ENCODE measurements around the gene ATP2B2.

Gene ATP2B2

DNA sequence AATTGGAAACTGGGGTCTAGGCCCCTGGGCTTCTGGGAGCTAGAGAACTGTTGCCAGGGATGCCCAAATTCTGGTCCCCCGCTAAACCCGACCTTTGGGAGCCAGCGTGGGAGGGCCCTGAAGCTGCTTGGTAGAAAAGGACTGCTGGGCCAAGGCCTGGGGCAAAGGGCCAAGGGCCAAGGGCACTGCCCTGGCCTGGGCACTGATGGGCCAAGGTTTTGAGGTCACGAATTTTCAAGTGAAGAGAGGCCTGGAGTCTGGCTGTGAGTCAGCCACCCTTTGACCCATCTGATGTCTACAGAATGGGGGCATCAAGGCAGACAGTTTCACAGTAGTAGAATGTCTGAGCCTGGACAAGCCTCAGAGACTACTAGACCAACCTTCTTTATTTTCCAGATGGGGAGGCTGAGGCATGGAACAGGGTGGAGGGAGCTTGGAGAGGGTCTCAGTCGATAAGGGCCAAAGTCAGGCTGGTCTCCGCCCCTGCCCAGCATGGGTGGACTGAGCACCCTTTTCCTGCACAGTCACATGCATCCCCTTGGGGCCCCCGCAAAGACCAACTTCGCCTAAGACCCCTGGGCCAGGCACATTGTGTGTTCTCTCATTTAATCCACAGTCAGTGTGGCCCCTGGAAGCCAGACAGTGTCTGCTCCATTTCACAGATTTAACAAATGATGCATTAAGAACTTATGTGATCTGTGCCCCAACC, 66.3 kb downstream of the ATP2B2 start:
- no peaks in the 10 kb centered on the region for H3K4me1 ChIP-seq (ENCODE audit: control insufficient read depth, insufficient read depth, low read length)
- no peaks in the 10 kb centered on the region for H3K36me3 ChIP-seq (ENCODE audit: control insufficient read depth, insufficient read depth, low read length)
- H3K9me3 ChIP-seq (ENCODE audit: control insufficient read depth, insufficient read depth, low read length): no peaks in the 10 kb centered on the region
- no peak overlapping the region for H3K4me3 ChIP-seq (ENCODE audit: low read length)
- no peaks in the 10 kb centered on the region for H3K27me3 ChIP-seq (ENCODE audit: control insufficient read depth, insufficient read depth, low read length)
- WGBS (ENCODE audit: insufficient coverage, insufficient read length): no CpG with 5 or more reads among the region's 8 CpGs
- no peak overlapping the region for H3K27ac ChIP-seq (ENCODE audit: low read length)
- DNase-seq (ENCODE audit: low read depth, low spot score): no peak

DNA sequence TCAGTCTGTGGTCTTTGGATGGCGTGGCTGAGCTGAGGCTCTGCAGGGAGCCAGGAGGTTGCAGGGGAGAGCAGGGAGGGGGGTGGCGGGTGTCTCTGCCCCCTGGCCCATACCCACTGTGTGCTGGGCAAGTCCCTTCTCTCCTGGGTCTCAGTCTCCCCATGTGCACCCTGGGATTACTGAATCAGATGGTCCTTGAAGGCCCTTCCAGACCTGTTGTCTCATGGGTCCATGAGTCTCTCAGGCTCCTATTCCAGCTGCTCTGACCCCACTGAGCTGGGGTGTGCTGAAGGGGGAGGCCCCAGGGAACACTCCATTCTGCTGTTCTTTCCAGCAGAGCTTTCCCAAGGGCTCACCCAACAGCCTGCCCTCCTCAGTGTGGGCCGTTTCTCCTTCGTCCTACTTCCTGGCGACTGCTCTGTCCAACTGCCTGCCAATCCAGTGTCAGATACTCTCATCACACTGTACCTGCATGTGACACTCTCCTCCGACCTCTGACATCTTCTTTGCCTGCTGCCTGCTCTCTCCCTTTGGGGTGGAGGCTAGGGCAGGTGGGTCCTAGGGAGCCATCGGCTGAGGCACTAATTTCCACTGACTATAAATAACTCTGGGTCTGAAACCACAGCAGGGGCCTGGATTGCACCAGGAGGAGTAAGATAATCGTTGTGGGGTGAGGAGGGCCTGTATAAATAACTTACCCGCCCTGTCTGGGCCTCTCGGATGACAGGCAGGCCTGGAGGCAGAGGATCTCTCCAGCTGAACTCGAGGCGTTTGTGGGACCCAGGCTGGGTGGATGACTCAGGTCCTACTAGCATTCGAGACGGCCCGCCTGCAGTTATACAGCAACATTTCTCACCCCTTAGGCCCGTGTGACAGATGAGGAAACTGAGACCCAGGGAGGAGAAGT, 67.1 kb downstream of the ATP2B2 start:
- no peak overlapping the region for H3K4me3 ChIP-seq (ENCODE audit: low read length)
- H3K27me3 ChIP-seq (ENCODE audit: control insufficient read depth, insufficient read depth, low read length): no peaks in the 10 kb centered on the region
- no peak overlapping the region for H3K27ac ChIP-seq (ENCODE audit: low read length)
- WGBS (ENCODE audit: insufficient coverage, insufficient read length): no CpG with 5 or more reads among the region's 16 CpGs
- no peaks in the 10 kb centered on the region for H3K9me3 ChIP-seq (ENCODE audit: control insufficient read depth, insufficient read depth, low read length)
- H3K36me3 ChIP-seq (ENCODE audit: control insufficient read depth, insufficient read depth, low read length): no peaks in the 10 kb centered on the region
- no peaks in the 10 kb centered on the region for H3K4me1 ChIP-seq (ENCODE audit: control insufficient read depth, insufficient read depth, low read length)
- DNase-seq (ENCODE audit: low read depth, low spot score): no peak

DNA sequence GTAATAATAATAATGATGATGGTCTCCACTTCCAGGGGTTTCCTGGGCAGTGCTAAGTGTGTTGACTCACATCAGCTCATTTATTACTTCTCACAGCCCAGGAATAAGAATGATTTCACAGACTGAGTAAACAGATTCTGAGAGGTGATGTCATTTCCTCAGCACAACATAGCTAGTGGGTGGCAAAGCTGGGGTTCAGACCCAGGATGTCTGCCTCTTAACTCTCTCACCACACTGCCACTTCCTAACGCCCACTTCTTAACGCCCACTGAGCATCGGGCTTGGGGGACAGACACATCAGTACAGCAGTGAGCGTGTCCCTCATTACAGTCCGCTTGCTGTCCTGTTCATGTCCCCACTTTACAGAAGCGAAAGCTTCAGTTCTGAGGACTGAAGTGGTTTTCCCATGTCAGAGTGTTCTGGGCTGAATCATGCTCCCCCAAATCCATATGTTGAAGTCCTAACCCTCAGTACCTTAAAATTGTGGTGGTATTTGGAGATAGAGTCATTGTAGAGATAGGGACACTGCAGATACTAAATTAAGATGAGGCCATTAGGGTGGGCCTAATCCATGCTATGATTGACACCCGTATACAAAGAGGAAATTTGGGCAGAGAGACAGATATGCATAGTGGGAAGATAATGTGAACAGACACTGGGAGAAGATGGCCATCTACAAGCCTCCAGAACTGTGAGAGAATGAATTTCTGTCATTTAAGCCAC, 68.0 kb downstream of the ATP2B2 start:
- no peak for DNase-seq (ENCODE audit: low read depth, low spot score)

DNA sequence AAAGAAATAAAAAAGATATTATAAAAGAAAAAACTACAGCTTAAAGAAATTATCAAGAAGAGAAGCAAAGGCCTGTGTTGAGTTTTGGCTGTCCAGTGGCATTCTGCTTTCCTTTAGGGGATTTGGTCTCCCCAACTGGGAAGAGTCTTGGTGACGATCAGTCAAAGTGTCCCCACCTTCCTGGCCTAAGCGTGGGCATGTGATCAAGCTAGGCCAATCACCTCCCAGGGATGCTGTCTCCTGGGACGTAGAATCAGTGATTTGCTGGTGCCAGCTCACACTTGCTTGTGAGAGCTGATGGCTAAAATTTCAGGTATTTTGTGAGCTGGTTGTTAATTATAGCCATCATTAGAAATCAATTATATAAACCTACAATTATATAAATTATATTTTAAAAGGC, 69.5 kb downstream of the ATP2B2 start:
- WGBS (ENCODE audit: insufficient coverage, insufficient read length): no CpG with 5 or more reads among the region's 3 CpGs
- H3K4me1 ChIP-seq (ENCODE audit: control insufficient read depth, insufficient read depth, low read length): no peaks in the 10 kb centered on the region
- H3K27ac ChIP-seq (ENCODE audit: low read length): no peak overlapping the region
- H3K4me3 ChIP-seq (ENCODE audit: low read length): no peak overlapping the region
- H3K9me3 ChIP-seq (ENCODE audit: control insufficient read depth, insufficient read depth, low read length): no peaks in the 10 kb centered on the region
- no peak for DNase-seq (ENCODE audit: low read depth, low spot score)
- no peaks in the 10 kb centered on the region for H3K27me3 ChIP-seq (ENCODE audit: control insufficient read depth, insufficient read depth, low read length)
- H3K36me3 ChIP-seq (ENCODE audit: control insufficient read depth, insufficient read depth, low read length): no peaks in the 10 kb centered on the region

More for the DNA sequence above, 68.0 kb downstream of the ATP2B2 start:
- no peaks in the 10 kb centered on the region for H3K36me3 ChIP-seq (ENCODE audit: control insufficient read depth, insufficient read depth, low read length)
- no peaks in the 10 kb centered on the region for H3K4me1 ChIP-seq (ENCODE audit: control insufficient read depth, insufficient read depth, low read length)
- WGBS (ENCODE audit: insufficient coverage, insufficient read length): no CpG with 5 or more reads among the region's 7 CpGs
- no peak overlapping the region for H3K4me3 ChIP-seq (ENCODE audit: low read length)
- no peaks in the 10 kb centered on the region for H3K9me3 ChIP-seq (ENCODE audit: control insufficient read depth, insufficient read depth, low read length)
- no peak overlapping the region for H3K27ac ChIP-seq (ENCODE audit: low read length)
- H3K27me3 ChIP-seq (ENCODE audit: control insufficient read depth, insufficient read depth, low read length): no peaks in the 10 kb centered on the region

DNA sequence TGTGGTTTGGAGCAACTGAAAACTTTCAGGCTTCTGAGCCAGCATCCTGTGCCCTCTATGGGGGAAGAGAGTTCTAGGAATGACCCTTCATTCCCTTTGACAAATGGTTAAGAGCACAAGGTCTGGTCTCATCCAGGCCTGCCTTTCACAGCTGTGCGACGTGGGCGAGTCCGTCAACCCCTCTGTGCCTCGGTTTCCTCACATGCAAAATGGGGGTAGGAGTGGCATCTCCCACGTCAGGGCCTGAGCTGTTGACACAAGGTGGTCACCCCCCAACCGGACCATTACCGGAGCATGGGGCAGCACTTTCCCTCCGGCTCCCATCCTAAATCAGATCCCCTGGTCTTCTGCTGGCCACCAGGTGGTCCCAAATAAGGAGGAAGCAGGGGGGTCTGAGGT, 70.4 kb downstream of the ATP2B2 start:
- WGBS (ENCODE audit: insufficient coverage, insufficient read length): no CpG with 5 or more reads among the region's 9 CpGs
- H3K27me3 ChIP-seq (ENCODE audit: control insufficient read depth, insufficient read depth, low read length): no peaks in the 10 kb centered on the region

DNA sequence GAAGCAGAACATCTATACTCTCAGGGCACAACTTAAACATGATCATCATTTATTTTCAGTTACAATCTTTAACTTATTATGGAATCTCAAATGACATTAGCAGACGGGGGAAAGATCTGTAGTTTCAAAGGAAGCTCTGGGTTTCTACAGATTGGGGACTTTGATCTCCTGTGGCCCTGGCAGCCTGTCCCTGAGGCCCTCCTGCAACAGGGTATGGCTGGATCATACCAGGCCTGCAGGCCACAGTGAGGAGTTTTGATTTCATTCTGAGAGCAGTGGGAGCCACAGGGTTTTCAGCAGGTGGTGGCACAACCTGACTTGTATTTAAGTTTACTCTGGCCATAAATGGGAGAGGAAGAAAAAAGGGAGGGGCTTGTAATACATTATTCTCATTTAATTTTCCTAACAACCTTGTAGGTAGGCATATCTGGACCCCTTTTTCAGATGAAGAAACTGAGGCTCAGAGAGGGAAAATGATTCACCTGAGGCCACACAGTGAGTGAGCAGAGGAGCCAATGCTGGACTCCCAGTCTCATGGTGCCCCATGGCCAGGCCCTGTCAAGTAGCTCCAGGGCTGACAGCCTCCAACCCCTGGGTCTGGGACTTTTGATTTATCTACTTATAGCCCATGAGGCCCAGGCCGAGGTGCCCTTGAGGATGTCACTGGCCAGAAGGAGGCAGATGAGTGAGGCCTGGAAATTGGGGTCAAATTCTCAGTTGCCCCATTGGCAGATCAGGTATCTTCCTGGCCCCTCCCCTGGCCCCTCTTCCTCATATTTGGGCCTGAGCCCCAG, 71.0 kb downstream of the ATP2B2 start:
- no peak for DNase-seq (ENCODE audit: low read depth, low spot score)
- no CpG with 5 or more reads among the region's 2 CpGs for WGBS (ENCODE audit: insufficient coverage, insufficient read length)
- H3K36me3 ChIP-seq (ENCODE audit: control insufficient read depth, insufficient read depth, low read length): no peaks in the 10 kb centered on the region
- H3K27ac ChIP-seq (ENCODE audit: low read length): no peak overlapping the region
- no peaks in the 10 kb centered on the region for H3K4me1 ChIP-seq (ENCODE audit: control insufficient read depth, insufficient read depth, low read length)
- H3K4me3 ChIP-seq (ENCODE audit: low read length): no peak overlapping the region
- H3K27me3 ChIP-seq (ENCODE audit: control insufficient read depth, insufficient read depth, low read length): no peaks in the 10 kb centered on the region
- no peaks in the 10 kb centered on the region for H3K9me3 ChIP-seq (ENCODE audit: control insufficient read depth, insufficient read depth, low read length)

More for the DNA sequence above, 70.4 kb downstream of the ATP2B2 start:
- DNase-seq (ENCODE audit: low read depth, low spot score): no peak
- Histone ChIP-seq H3K27ac (ENCODE audit: low read length) (no peak overlapping the region), H3K4me3 (ENCODE audit: low read length) (no peak overlapping the region), H3K4me1 (ENCODE audit: control insufficient read depth, insufficient read depth, low read length) (no peaks in the 10 kb centered on the region), H3K36me3 (ENCODE audit: control insufficient read depth, insufficient read depth, low read length) (no peaks in the 10 kb centered on the region), H3K9me3 (ENCODE audit: control insufficient read depth, insufficient read depth, low read length) (no peaks in the 10 kb centered on the region)

DNA sequence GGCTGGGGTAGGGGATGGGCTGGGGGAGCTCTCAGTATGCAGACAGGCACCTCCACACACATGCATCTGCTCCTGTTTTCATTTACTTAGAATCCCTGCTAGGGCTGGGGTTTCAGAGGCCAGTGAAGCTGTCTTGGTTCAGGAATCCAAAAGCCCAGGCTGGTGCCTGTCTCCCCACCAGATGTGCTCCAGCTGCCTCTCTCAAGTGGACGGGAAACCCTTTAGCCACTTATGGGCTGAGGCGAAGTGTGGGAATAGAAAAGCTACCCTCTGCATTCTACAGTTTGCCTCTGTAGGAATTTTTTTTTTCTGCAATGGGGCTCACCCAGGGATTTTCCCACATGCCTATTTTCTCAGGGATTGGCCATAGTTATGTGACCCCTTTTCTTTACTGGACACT, 72.5 kb downstream of the ATP2B2 start:
- H3K9me3 ChIP-seq (ENCODE audit: control insufficient read depth, insufficient read depth, low read length): no peaks in the 10 kb centered on the region
- H3K4me3 ChIP-seq (ENCODE audit: low read length): no peak overlapping the region
- no peaks in the 10 kb centered on the region for H3K27me3 ChIP-seq (ENCODE audit: control insufficient read depth, insufficient read depth, low read length)
- WGBS (ENCODE audit: insufficient coverage, insufficient read length): no CpG with 5 or more reads among the region's 2 CpGs
- H3K36me3 ChIP-seq (ENCODE audit: control insufficient read depth, insufficient read depth, low read length): no peaks in the 10 kb centered on the region
- H3K4me1 ChIP-seq (ENCODE audit: control insufficient read depth, insufficient read depth, low read length): no peaks in the 10 kb centered on the region
- H3K27ac ChIP-seq (ENCODE audit: low read length): no peak overlapping the region
- DNase-seq (ENCODE audit: low read depth, low spot score): no peak

DNA sequence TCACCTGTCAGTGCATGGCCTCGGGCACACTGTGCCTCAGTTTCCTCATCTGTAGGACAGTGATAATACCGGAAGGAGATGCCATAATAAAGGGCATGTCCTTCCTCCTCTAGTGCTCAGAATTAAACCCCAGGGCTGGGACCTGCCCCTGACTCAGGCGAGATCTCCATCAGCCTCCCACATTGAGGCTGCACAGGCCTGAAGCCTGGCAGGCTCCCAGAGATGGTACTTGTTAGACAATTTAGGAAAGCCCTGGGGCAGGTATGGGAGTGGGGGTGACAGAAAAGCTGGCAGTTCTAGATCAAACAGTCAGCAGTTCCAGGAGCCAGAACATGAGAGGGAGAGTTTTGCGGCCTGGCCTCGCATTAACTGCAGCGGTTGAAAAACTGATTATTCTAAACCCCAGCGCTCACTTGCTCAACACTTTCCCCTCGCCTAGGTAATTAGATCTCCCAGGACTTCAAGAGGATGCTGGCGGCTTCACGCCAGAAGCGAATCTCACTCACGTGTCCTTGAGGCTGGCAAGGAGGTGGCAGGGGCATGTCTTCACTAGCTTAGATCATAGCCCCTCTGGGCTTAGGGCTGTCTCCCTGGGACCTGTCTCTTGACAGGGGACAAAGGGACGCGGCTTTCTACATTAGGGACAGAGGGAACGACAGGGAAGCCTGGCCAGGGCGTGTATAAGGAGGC, 73.1 kb downstream of the ATP2B2 start:
- Histone ChIP-seq H3K36me3 (ENCODE audit: control insufficient read depth, insufficient read depth, low read length) (no peaks in the 10 kb centered on the region), H3K27ac (ENCODE audit: low read length) (no peak overlapping the region), H3K27me3 (ENCODE audit: control insufficient read depth, insufficient read depth, low read length) (no peaks in the 10 kb centered on the region), H3K9me3 (ENCODE audit: control insufficient read depth, insufficient read depth, low read length) (no peaks in the 10 kb centered on the region), H3K4me3 (ENCODE audit: low read length) (no peak overlapping the region), H3K4me1 (ENCODE audit: control insufficient read depth, insufficient read depth, low read length) (no peaks in the 10 kb centered on the region)
- whole genome bisulfite sequencing (ENCODE audit: insufficient coverage, insufficient read length): no CpG with 5 or more reads among the region's 16 CpGs
- DNase-seq (ENCODE audit: low read depth, low spot score): no peak

DNA sequence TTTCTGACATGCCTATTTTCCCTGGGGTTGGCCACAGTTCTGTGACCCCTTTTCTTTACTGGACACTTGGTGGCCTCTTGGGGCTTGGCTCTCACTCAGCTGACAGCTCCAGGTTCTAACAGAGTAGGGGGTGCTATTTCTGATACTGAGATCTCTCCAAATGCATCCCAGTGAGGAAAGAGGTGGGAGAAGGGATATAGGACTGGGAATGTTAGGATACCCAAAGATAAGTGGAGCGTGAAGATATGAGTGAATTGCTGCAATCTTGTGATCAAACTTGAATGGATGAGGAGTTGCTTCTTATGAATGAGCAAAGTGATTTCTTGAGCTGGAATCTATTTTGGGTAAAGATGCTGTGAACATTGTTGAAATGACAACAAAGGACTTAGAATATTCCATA, 74.6 kb downstream of the ATP2B2 start:
- H3K9me3 ChIP-seq (ENCODE audit: control insufficient read depth, insufficient read depth, low read length): no peaks in the 10 kb centered on the region
- no CpG with 5 or more reads among the region's 1 CpG for WGBS (ENCODE audit: insufficient coverage, insufficient read length)
- DNase-seq (ENCODE audit: low read depth, low spot score): no peak
- no peaks in the 10 kb centered on the region for H3K4me1 ChIP-seq (ENCODE audit: control insufficient read depth, insufficient read depth, low read length)
- no peak overlapping the region for H3K27ac ChIP-seq (ENCODE audit: low read length)
- H3K4me3 ChIP-seq (ENCODE audit: low read length): no peak overlapping the region
- H3K36me3 ChIP-seq (ENCODE audit: control insufficient read depth, insufficient read depth, low read length): no peaks in the 10 kb centered on the region
- H3K27me3 ChIP-seq (ENCODE audit: control insufficient read depth, insufficient read depth, low read length): no peaks in the 10 kb centered on the region

Measured in iPS DF 6.9 (cell line).